ENCODE measurements around the gene DNM3. TPM values are rescaled to one million over a fixed set of nuclear protein-coding genes. Genes with fewer than 3 reads are reported as not detected.

The DNM3 gene
- total RNA-seq, 1 donor from 2014 or later, result 1.1 TPM

- no peak overlapping the region for H3K9ac ChIP-seq
- no peaks in the 10 kb centered on the region for H3K79me2 ChIP-seq (ENCODE audit: low read depth)
- Mint-ChIP-seq H3K9me3 (no peaks in the 10 kb centered on the region), H3K4me3 (no peak overlapping the region), H3K4me1 (no peaks in the 10 kb centered on the region), H3K27me3 (ENCODE audit: insufficient read depth, low read depth) (peaks cover 2% of the 10 kb centered on the region), H3K27ac (no peak overlapping the region), H3K36me3 (no peaks in the 10 kb centered on the region)
- no peak overlapping the region for H2AFZ ChIP-seq (replicated peaks)
- H3F3A ChIP-seq (ENCODE audit: low read depth), result no peaks in the 10 kb centered on the region
- no peaks in the 10 kb centered on the region for H3K27me3 ChIP-seq
- H4K20me1 ChIP-seq (ENCODE audit: low read depth), result no peaks in the 10 kb centered on the region
- no peak overlapping the region for H3K27ac ChIP-seq
- no peak for TF ChIP-seq EZH2phosphoT487 (IDR thresholded peaks at IDR 0.05)
- TF ChIP-seq, protein P1, sequence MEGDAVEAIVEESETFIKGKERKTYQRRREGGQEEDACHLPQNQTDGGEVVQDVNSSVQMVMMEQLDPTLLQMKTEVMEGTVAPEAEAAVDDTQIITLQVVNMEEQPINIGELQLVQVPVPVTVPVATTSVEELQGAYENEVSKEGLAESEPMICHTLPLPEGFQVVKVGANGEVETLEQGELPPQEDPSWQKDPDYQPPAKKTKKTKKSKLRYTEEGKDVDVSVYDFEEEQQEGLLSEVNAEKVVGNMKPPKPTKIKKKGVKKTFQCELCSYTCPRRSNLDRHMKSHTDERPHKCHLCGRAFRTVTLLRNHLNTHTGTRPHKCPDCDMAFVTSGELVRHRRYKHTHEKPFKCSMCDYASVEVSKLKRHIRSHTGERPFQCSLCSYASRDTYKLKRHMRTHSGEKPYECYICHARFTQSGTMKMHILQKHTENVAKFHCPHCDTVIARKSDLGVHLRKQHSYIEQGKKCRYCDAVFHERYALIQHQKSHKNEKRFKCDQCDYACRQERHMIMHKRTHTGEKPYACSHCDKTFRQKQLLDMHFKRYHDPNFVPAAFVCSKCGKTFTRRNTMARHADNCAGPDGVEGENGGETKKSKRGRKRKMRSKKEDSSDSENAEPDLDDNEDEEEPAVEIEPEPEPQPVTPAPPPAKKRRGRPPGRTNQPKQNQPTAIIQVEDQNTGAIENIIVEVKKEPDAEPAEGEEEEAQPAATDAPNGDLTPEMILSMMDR (IDR thresholded peaks at IDR 0.05), result no peak
- TF ChIP-seq EZH2 (IDR thresholded peaks at IDR 0.05), result no peak
- DNase-seq (ENCODE audit: low spot score), result no peak
- H3K4me3 ChIP-seq, result no peak overlapping the region
- H3K4me2 ChIP-seq, result no peak overlapping the region
- H3K4me1 ChIP-seq, result no peaks in the 10 kb centered on the region
- no peaks in the 10 kb centered on the region for H3K9me3 ChIP-seq (ENCODE audit: low read depth)
- no peaks in the 10 kb centered on the region for H3K36me3 ChIP-seq
Observed at GRCh38 chr1:171948511-171948910, 107.2 kb downstream of the DNM3 start.

DNA sequence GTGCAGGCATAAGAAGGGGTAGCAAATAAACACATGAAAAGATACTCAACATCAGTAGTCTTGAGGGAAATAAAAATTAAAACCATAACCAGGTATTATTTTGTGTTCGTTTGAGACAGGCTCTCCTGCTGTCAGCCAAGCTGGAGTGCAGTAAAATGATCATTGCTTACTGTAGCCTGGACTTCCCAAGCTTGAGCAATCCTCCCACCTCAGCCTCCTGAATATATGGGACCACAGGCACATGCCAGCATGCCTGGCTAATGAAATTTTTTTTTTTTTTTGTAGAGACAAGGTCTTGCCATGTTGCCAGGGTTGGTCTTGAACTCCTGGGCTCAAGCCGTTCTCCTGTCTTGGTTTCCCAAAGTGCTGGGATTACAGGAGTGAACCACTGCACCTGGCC is 108.0 kb downstream of the DNM3 start:
- no peaks in the 10 kb centered on the region for H3K36me3 ChIP-seq
- no peaks in the 10 kb centered on the region for H3F3A ChIP-seq (ENCODE audit: low read depth)
- no peak overlapping the region for H3K4me3 ChIP-seq
- Mint-ChIP-seq H3K27ac (no peak overlapping the region), H3K36me3 (no peaks in the 10 kb centered on the region), H3K9me3 (no peaks in the 10 kb centered on the region), H3K4me3 (no peak overlapping the region), H3K4me1 (peaks cover 2% of the 10 kb centered on the region), H3K27me3 (ENCODE audit: insufficient read depth, low read depth) (peaks cover 2% of the 10 kb centered on the region)
- TF ChIP-seq EZH2 (IDR thresholded peaks at IDR 0.05), result no peak
- TF ChIP-seq, protein P1 (IDR thresholded peaks at IDR 0.05), result no peak
- no peak for TF ChIP-seq EZH2phosphoT487 (IDR thresholded peaks at IDR 0.05)
- no peaks in the 10 kb centered on the region for H4K20me1 ChIP-seq (ENCODE audit: low read depth)
- no peaks in the 10 kb centered on the region for H3K27me3 ChIP-seq
- H3K4me1 ChIP-seq, result no peaks in the 10 kb centered on the region
- no peak overlapping the region for H2AFZ ChIP-seq (replicated peaks)
- H3K79me2 ChIP-seq (ENCODE audit: low read depth), result no peaks in the 10 kb centered on the region
- H3K4me2 ChIP-seq, result no peak overlapping the region
- no peak for DNase-seq (ENCODE audit: low spot score)
- no peak overlapping the region for H3K9ac ChIP-seq
- no peak overlapping the region for H3K27ac ChIP-seq
- H3K9me3 ChIP-seq (ENCODE audit: low read depth), result no peaks in the 10 kb centered on the region

DNA sequence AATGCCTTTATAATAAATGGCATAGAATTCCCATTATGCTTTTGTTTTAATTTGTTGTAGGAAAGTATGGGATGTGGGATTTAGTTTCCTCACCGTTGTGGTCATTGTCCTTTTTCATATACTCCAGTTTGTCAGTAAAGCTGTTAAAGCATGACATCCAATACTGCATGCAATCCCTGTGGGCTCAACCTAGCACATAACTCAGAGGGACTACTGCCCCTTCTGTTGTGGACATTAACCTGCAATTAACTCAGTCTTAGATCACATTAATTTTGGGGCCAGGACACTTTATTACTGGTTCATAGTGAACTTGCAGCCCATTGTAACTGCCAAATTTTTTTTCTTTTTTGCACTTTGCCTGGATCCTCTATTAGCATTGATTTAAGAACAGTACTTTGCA is 112.5 kb downstream of the DNM3 start:
- H3K9me3 Mint-ChIP-seq, result no peaks in the 10 kb centered on the region
- no peak overlapping the region for H3K27ac Mint-ChIP-seq
- no peaks in the 10 kb centered on the region for H3F3A ChIP-seq (ENCODE audit: low read depth)
- no peak for DNase-seq (ENCODE audit: low spot score)
- no peak overlapping the region for H3K4me2 ChIP-seq
- no peaks in the 10 kb centered on the region for H3K27me3 ChIP-seq
- no peaks in the 10 kb centered on the region for H3K4me1 ChIP-seq
- no peaks in the 10 kb centered on the region for H3K27me3 Mint-ChIP-seq (ENCODE audit: insufficient read depth, low read depth)
- no peak overlapping the region for H3K27ac ChIP-seq
- H3K9me3 ChIP-seq (ENCODE audit: low read depth), result no peaks in the 10 kb centered on the region
- H2AFZ ChIP-seq (replicated peaks), result no peak overlapping the region
- no peak overlapping the region for H3K4me3 Mint-ChIP-seq
- H3K9ac ChIP-seq, result no peak overlapping the region
- no peaks in the 10 kb centered on the region for H3K36me3 ChIP-seq
- TF ChIP-seq EZH2 (IDR thresholded peaks at IDR 0.05) (no peak), EZH2phosphoT487 (IDR thresholded peaks at IDR 0.05) (no peak)
- TF ChIP-seq, protein P1 (IDR thresholded peaks at IDR 0.05), result no peak
- no peaks in the 10 kb centered on the region for H4K20me1 ChIP-seq (ENCODE audit: low read depth)
- no peaks in the 10 kb centered on the region for H3K79me2 ChIP-seq (ENCODE audit: low read depth)
- H3K36me3 Mint-ChIP-seq, result no peaks in the 10 kb centered on the region
- H3K4me1 Mint-ChIP-seq, result peaks cover 3% of the 10 kb centered on the region
- no peak overlapping the region for H3K4me3 ChIP-seq

Data from neural progenitor cell (in vitro differentiated cells).